ENCODE results near the gene WNT8B.
A peak's percentile ranks its signal among the peaks of the same experiment; 100 is the strongest.

Gene WNT8B

GRCh38 chr10:100519311-100520051 lies 56.7 kb downstream of the WNT8B start, which contains the start of gene SEC31B:
Gene SEC31B (minus strand): TSS chr10:100519861. CDS start chr10:100516952, 2,909 bp downstream.
- DNase-seq (ENCODE audit: low read depth), result no peak

GRCh38 chr10:100520811-100521210 lies 58.0 kb downstream of the WNT8B start:
- DNase-seq (ENCODE audit: low read depth), result no peak

DNA sequence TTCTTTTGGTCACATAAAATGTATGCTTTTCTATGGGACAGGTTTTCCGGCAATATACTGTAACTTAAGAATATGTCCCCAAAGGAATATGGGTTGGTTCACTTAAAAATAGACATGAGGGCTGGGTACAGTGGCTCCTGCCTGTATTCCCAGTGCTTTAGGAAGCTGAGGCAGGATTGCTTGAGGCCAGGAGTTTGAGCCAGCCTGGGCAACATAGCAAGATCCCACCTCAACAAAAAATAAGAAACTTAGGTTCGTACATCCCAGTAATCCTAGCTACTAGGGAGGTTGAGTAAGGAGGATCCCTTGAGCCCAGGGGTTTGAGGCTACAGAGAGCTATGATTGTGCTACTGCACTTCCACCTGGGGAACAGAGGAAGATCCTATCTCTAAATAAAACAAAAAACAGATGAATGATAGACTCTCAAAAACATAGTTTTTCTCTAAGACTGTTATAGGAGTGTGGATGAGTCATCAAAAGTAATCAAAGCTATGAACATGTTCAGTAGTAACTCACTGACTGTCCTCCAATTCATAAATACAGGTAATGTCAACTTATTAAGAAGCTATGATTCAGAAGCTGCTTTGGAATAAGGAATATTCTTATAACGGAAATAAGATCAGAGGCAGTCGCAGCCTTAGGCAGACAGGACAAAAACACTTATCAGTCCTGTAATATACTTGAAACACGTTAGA lies 59.4 kb downstream of the WNT8B start:
- no peak for DNase-seq (ENCODE audit: low read depth)

DNA sequence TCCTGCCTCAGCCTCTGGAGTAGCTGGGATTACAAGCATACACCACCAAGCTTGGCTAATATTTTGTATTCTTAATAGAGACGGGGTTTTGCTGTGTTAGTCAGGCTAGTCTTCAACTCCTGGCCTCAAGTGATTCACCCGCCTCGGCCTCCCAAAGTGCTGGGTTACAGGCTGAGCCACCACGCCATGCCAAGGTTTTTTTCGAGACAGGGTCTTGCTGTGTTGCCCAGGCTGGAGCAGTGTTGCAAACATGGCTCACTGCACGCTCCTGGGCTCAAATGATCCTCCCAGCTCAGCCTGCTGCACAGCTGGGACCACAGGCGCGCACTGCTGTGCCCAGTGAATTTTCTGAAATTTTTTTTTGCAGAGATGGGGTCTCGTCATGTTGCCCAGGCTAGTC lies 60.1 kb downstream of the WNT8B start:
- no peak for DNase-seq (ENCODE audit: low read depth)

GRCh38 chr10:100524206-100524605 lies 61.4 kb downstream of the WNT8B start:
- no peak for DNase-seq (ENCODE audit: low read depth)

- DNase-seq (ENCODE audit: low read depth), result no peak
Measured at GRCh38 chr10:100524638-100525037, 61.8 kb downstream of the WNT8B start.

- no peak for DNase-seq (ENCODE audit: low read depth)
Measured at GRCh38 chr10:100528123-100528886, 65.5 kb downstream of the WNT8B start.

- DNase-seq (ENCODE audit: low read depth), result no peak
Measured at GRCh38 chr10:100528921-100529474, 66.2 kb downstream of the WNT8B start.

DNA sequence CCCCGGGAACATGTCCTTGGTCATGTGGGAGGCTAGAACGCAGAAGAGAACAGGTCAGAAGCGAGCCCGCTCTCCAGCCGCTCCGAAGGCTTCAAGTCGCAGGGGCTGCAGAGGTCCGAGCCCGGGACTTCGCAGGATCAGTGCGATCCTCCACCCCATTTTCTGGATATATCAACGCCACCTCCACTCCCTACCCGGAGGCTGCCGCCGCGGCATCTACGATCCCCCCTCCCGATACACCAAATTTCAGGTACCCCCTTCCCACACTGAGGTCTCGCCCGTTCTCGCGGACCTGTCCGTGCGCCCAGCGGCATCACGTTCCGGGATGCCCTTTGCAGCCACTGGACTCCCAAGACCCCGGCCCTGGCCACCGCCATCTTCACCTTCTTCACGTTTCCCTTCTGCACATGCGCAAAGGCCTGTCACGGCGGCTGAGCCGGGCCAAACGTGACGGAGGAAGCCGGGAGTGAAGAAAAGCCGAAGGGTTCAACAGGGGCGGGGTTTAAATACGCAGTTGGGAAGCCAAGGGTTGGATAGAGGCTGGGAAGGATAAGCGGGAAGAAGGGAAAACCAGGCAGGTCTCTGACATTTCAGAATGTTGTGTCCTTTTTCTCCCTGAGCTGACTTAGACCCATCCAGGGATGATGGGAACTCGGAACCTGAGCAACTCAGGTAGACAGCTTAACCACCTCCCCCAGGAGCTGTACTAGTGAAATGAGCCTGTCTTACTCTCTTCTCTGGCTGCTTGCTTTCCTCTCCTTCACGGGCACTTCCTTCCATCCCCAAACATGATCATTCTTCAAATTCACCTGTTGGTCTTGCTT lies 66.9 kb downstream of the WNT8B start, which contains the start of gene NDUFB8:
Gene NDUFB8 (minus strand): TSS at position 397 of the 824 bp plus-strand sequence. CDS start 20 bp downstream, at position 377.
- DNase-seq (ENCODE audit: low read depth), result peak; percentile 81

GRCh38 chr10:100531761-100532160 lies 69.0 kb downstream of the WNT8B start:
- no peak for DNase-seq (ENCODE audit: low read depth)

Measured in stimulated activated CD8-positive, alpha-beta memory T cell treated with anti-CD3 and anti-CD28 coated beads, Interleukin-12 subunit alpha, Interleukin-12 subunit beta, amount 100 ng/mL, for 1 hour (primary cell).